NCI-H146 (cell line): Measurements from ENCODE around the gene RCE1.
"Not testable (repeated sequence)": the region's sequence is repeated elsewhere in the genome, so short reads cannot be mapped to it uniquely, and the experiment has no call there.

ENCODE experiments used
- DNase-seq: peaks from one replicate; lab custom pipeline; 2025; lab: John Stamatoyannopoulos, UW

RCE1 gene

GRCh38 chr11:66842896-66843775, at the start of gene RCE1:
RCE1 (plus strand) TSS chr11:66843441; CDS start chr11:66843456, 15 bp downstream.
- DNase-seq = peak; percentile 89

- not testable (repeated sequence) for DNase-seq
Measured at GRCh38 chr11:66799815-66800214, 43.4 kb upstream of the RCE1 start.

- no peak for DNase-seq
Measured at GRCh38 chr11:66800720-66801428, 42.4 kb upstream of the RCE1 start.

GRCh38 chr11:66809592-66809991, 33.6 kb upstream of the RCE1 start:
- DNase-seq = no peak

- no peak for DNase-seq
Measured at GRCh38 chr11:66810576-66811185, 32.6 kb upstream of the RCE1 start.

GRCh38 chr11:66814678-66815077, 28.6 kb upstream of the RCE1 start:
- DNase-seq = no peak

- no peak for DNase-seq
Measured at GRCh38 chr11:66815646-66816045, 27.6 kb upstream of the RCE1 start.

- no peak for DNase-seq
Measured at GRCh38 chr11:66818231-66818955, 24.8 kb upstream of the RCE1 start.

GRCh38 chr11:66820381-66820780, 22.9 kb upstream of the RCE1 start:
- DNase-seq = no peak

- DNase-seq = no peak
Measured at GRCh38 chr11:66820901-66821300, 22.3 kb upstream of the RCE1 start.

GRCh38 chr11:66823700-66824099, 19.5 kb upstream of the RCE1 start:
- DNase-seq = no peak

GRCh38 chr11:66824573-66824972, 18.7 kb upstream of the RCE1 start:
- DNase-seq = not testable (repeated sequence)

- DNase-seq = no peak
Measured at GRCh38 chr11:66834539-66834845, 8.7 kb upstream of the RCE1 start.

GRCh38 chr11:66834943-66835342, 8.3 kb upstream of the RCE1 start:
- no peak for DNase-seq

- no peak for DNase-seq
Measured at GRCh38 chr11:66835768-66836405, 7.4 kb upstream of the RCE1 start.

- no peak for DNase-seq
Measured at GRCh38 chr11:66840317-66841091, 2.7 kb upstream of the RCE1 start.

GRCh38 chr11:66841861-66842260, 1.4 kb upstream of the RCE1 start:
- no peak for DNase-seq

GRCh38 chr11:66842501-66842895, 743 bp upstream of the RCE1 start:
- DNase-seq = no peak

- DNase-seq = no peak
Measured at GRCh38 chr11:66843776-66844495, 695 bp downstream of the RCE1 start.

- no peak for DNase-seq
Measured at GRCh38 chr11:66844496-66845142, 1.4 kb downstream of the RCE1 start.
